HEK293 (cell line): Measurements from ENCODE around the gene DNAH8.

ENCODE experiments used
- AEBP2 ChIP-seq: fragments of 450-650 bp; formaldehyde crosslinking; IDR thresholded peaks from 2 replicates; pipeline ENCODE4 v1.5.1; 2016; ENCODE audit warnings: missing biosample characterization, missing genetic modification characterization, borderline replicate concordance
- ATF2 ChIP-seq: fragments of 450-650 bp; formaldehyde crosslinking; IDR thresholded peaks from 2 replicates; pipeline ENCODE4 v1.5.1; 2016; ENCODE audit warnings: missing biosample characterization, missing genetic modification characterization, low read depth
- FEZF1 ChIP-seq: fragments of 450-650 bp; formaldehyde crosslinking; IDR thresholded peaks from 2 replicates; pipeline ENCODE4 v1.5.1; 2016; ENCODE audit warnings: missing biosample characterization, missing genetic modification characterization
- IKZF3 ChIP-seq: fragments of 450-650 bp; IDR thresholded peaks from 2 replicates; pipeline ENCODE4 v1.5.0; 2018; ENCODE audit warnings: missing biosample characterization, mild to moderate bottlenecking, missing genetic modification characterization, moderate library complexity
- MYNN ChIP-seq: fragments of 450-650 bp; formaldehyde crosslinking; IDR thresholded peaks from 2 replicates; pipeline ENCODE4 v1.5.1; 2016; ENCODE audit warnings: missing biosample characterization, missing genetic modification characterization, borderline replicate concordance
- PRDM6 ChIP-seq: fragments of 450-650 bp; formaldehyde crosslinking; IDR thresholded peaks from 2 replicates; pipeline ENCODE4 v1.5.1; 2017; ENCODE audit warnings: missing biosample characterization, missing genetic modification characterization
- SP7 ChIP-seq: fragments of 450-650 bp; formaldehyde crosslinking; IDR thresholded peaks from 2 replicates; pipeline ENCODE4 v1.5.1; 2016; ENCODE audit warnings: missing biosample characterization, missing genetic modification characterization
- ZBTB17 ChIP-seq: fragments of 450-650 bp; formaldehyde crosslinking; IDR thresholded peaks from 2 replicates; pipeline ENCODE4 v1.5.1; 2016; ENCODE audit warnings: missing biosample characterization, missing genetic modification characterization
- ZIC2 ChIP-seq: fragments of 450-650 bp; formaldehyde crosslinking; IDR thresholded peaks from 2 replicates; pipeline ENCODE4 v1.5.1; 2016; ENCODE audit warnings: missing biosample characterization, missing genetic modification characterization
- ZNF132 ChIP-seq: fragments of 450-650 bp; formaldehyde crosslinking; IDR thresholded peaks from 2 replicates; pipeline ENCODE4 v1.5.1; 2017; ENCODE audit warnings: missing biosample characterization, missing genetic modification characterization, borderline replicate concordance
- ZNF16 ChIP-seq: fragments of 450-650 bp; formaldehyde crosslinking; IDR thresholded peaks from 2 replicates; pipeline ENCODE4 v1.5.1; 2016; ENCODE audit warnings: low read depth, missing biosample characterization, missing genetic modification characterization
- ZNF214 ChIP-seq: fragments of 450-650 bp; formaldehyde crosslinking; IDR thresholded peaks from 2 replicates; pipeline ENCODE4 v1.5.1; 2017; ENCODE audit warnings: missing biosample characterization, mild to moderate bottlenecking, missing genetic modification characterization, borderline replicate concordance
- ZNF24 ChIP-seq: fragments of 450-650 bp; formaldehyde crosslinking; IDR thresholded peaks from 2 replicates; pipeline ENCODE4 v1.5.1; 2016; ENCODE audit warnings: missing biosample characterization, missing genetic modification characterization
- ZNF26 ChIP-seq: fragments of 450-650 bp; formaldehyde crosslinking; IDR thresholded peaks from 2 replicates; pipeline ENCODE4 v1.5.1; 2016; ENCODE audit warnings: missing biosample characterization, missing genetic modification characterization
- ZNF292 ChIP-seq: fragments of 450-650 bp; formaldehyde crosslinking; IDR thresholded peaks from 2 replicates; pipeline ENCODE4 v1.5.1; 2016; ENCODE audit warnings: low read depth, missing biosample characterization, missing genetic modification characterization, borderline replicate concordance
- ZNF362 ChIP-seq: fragments of 450-650 bp; formaldehyde crosslinking; IDR thresholded peaks from 2 replicates; pipeline ENCODE4 v1.5.1; 2016; ENCODE audit warnings: missing biosample characterization, missing genetic modification characterization
- ZNF394 ChIP-seq: fragments of 450-650 bp; formaldehyde crosslinking; IDR thresholded peaks from 2 replicates; pipeline ENCODE4 v1.5.1; 2016; ENCODE audit warnings: missing biosample characterization, missing genetic modification characterization, mild to moderate bottlenecking, moderate library complexity, borderline replicate concordance
- ZNF530 ChIP-seq: fragments of 450-650 bp; formaldehyde crosslinking; IDR thresholded peaks from 2 replicates; pipeline ENCODE4 v1.5.1; 2016; ENCODE audit warnings: low read depth, missing biosample characterization, missing genetic modification characterization
- ZNF548 ChIP-seq: fragments of 450-650 bp; formaldehyde crosslinking; IDR thresholded peaks from 2 replicates; pipeline ENCODE4 v1.5.1; 2016; ENCODE audit warnings: missing biosample characterization, missing genetic modification characterization
- ZNF555 ChIP-seq: fragments of 450-650 bp; formaldehyde crosslinking; conservative IDR thresholded peaks from 2 replicates; pipeline ENCODE4 v1.5.1; 2017; ENCODE audit warnings: missing biosample characterization, mild to moderate bottlenecking, missing genetic modification characterization, inconsistent platforms
- ZNF600 ChIP-seq: fragments of 450-650 bp; formaldehyde crosslinking; IDR thresholded peaks from 2 replicates; pipeline ENCODE4 v1.5.1; 2016; ENCODE audit warnings: missing biosample characterization, missing genetic modification characterization
- ZNF621 ChIP-seq: fragments of 450-650 bp; formaldehyde crosslinking; IDR thresholded peaks from 2 replicates; pipeline ENCODE4 v1.5.1; 2017; ENCODE audit warnings: missing biosample characterization, missing genetic modification characterization
- ZNF624 ChIP-seq: fragments of 450-650 bp; formaldehyde crosslinking; IDR thresholded peaks from 2 replicates; pipeline ENCODE4 v1.5.1; 2017; ENCODE audit warnings: missing biosample characterization, missing genetic modification characterization
- ZNF626 ChIP-seq: fragments of 450-650 bp; sonication (Bioruptor Pico); formaldehyde crosslinking; IDR thresholded peaks from 2 replicates; pipeline ENCODE4 v1.5.1; 2018; ENCODE audit warnings: missing biosample characterization, missing genetic modification characterization, inconsistent platforms
- ZNF658 ChIP-seq: fragments of 450-650 bp; formaldehyde crosslinking; IDR thresholded peaks from 2 replicates; pipeline ENCODE4; 2016; ENCODE audit warnings: missing biosample characterization, missing genetic modification characterization
- ZNF677 ChIP-seq: fragments of 450-650 bp; IDR thresholded peaks from 2 replicates; pipeline ENCODE4 v1.5.0; 2018; ENCODE audit warnings: missing biosample characterization, mild to moderate bottlenecking, missing genetic modification characterization, moderate library complexity
- ZNF76 ChIP-seq: fragments of 450-650 bp; formaldehyde crosslinking; IDR thresholded peaks from 2 replicates; pipeline ENCODE4; 2016; ENCODE audit warnings: low read depth, missing biosample characterization, missing genetic modification characterization, borderline replicate concordance
- ZNF785 ChIP-seq: fragments of 450-650 bp; formaldehyde crosslinking; IDR thresholded peaks from 2 replicates; pipeline ENCODE4 v1.5.1; 2016; ENCODE audit warnings: missing biosample characterization, missing genetic modification characterization
- TF ChIP-seq, protein P1 (sequence below): fragments of 450-650 bp; formaldehyde crosslinking; IDR thresholded peaks from 2 replicates; pipeline ENCODE4 v1.5.1; 2016; ENCODE audit warnings: missing biosample characterization, missing genetic modification characterization
- TF ChIP-seq, protein P2 (sequence below): fragments of 450-650 bp; formaldehyde crosslinking; IDR thresholded peaks from 2 replicates; pipeline ENCODE4 v1.5.1; 2016; ENCODE audit warnings: missing biosample characterization, missing genetic modification characterization

Gene DNAH8

DNA sequence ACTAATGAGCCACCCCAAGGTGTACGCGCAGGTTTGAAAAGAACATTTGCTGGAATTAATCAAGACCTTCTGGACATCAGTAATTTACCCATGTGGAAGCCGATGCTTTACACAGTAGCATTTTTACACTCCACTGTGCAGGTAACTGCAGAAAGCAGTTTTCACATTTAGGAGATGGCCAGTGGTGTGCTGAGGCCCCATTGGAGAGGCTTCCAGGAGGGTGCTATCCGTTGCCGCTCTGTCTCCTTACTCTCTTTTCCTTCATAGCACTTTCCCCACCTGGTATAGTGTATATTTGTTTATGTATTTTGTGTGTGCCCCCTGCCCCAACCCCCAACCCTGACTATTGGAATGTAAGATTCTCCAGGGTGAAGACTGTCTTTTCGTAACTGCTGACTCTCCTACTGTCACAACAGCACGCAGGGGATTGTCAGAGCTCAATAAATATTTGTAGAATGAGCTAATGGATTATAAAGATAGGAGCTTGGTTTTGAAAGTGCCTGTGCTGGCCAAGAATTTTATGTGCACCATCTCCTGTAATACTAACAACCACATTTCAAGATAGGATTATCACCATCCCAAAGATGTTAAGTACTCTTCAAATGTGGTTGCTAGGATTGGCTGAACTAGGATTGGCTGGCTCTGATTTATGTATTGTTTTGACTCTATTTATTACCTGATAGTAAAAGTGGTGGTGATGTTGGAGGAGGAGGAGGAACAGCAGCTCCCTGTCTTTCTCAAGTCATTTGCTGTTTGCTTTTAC, 259.5 kb downstream of the DNAH8 start (continued):
- TF ChIP-seq ZNF132 (tag by site-specific recombination): no peak
- no peak; the same call in 1 of the 2 replicates for TF ChIP-seq ZNF214 (tag by site-specific recombination)
- peak; percentile 98 for TF ChIP-seq PRDM6 (tag by site-specific recombination)
- TF ChIP-seq ZNF16 (tag by site-specific recombination): no peak
- TF ChIP-seq ZNF24 (tag by site-specific recombination): peak; percentile 91
- TF ChIP-seq ZNF621 (tag by site-specific recombination): no peak
- TF ChIP-seq ZNF292 (tag by site-specific recombination): no peak
- TF ChIP-seq, protein P1, sequence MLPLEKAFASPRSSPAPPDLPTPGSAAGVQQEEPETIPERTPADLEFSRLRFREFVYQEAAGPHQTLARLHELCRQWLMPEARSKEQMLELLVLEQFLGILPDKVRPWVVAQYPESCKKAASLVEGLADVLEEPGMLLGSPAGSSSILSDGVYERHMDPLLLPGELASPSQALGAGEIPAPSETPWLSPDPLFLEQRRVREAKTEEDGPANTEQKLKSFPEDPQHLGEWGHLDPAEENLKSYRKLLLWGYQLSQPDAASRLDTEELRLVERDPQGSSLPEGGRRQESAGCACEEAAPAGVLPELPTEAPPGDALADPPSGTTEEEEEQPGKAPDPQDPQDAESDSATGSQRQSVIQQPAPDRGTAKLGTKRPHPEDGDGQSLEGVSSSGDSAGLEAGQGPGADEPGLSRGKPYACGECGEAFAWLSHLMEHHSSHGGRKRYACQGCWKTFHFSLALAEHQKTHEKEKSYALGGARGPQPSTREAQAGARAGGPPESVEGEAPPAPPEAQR: no peak
- peak; percentile 97 for TF ChIP-seq IKZF3 (tag by site-specific recombination)
- TF ChIP-seq ZNF76 (tag by site-specific recombination): 0 out of 2 replicates have a peak, but pooled peaks have one; percentile 27
- TF ChIP-seq ZNF600 (tag by site-specific recombination): peak; percentile 69; the same call in 1 of the 2 replicates
- no peak for TF ChIP-seq ZNF785
- TF ChIP-seq MYNN (tag by site-specific recombination): no peak
- no peak for TF ChIP-seq ZNF658
- peak; percentile 77 for TF ChIP-seq ZBTB17 (tag by site-specific recombination)
- TF ChIP-seq ZNF624 (tag by site-specific recombination): no peak
- no peak for TF ChIP-seq ZNF555 (tag by site-specific recombination)
- TF ChIP-seq, protein P2, sequence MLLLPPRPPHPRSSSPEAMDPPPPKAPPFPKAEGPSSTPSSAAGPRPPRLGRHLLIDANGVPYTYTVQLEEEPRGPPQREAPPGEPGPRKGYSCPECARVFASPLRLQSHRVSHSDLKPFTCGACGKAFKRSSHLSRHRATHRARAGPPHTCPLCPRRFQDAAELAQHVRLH (tag by site-specific recombination): peak; percentile 99
- TF ChIP-seq AEBP2: peak; percentile 74; the same call in 1 of the 2 replicates
- no peak for TF ChIP-seq ZNF26 (tag by site-specific recombination)
- TF ChIP-seq ZNF548: no peak
- peak; percentile 15; the same call in 1 of the 2 replicates for TF ChIP-seq ZIC2 (tag by site-specific recombination)
- no peak for TF ChIP-seq ZNF626 (tag by site-specific recombination)
- TF ChIP-seq ATF2 (tag by site-specific recombination): peak; percentile 86
- TF ChIP-seq ZNF394: peak; percentile 70
- TF ChIP-seq ZNF530 (tag by site-specific recombination): no peak
- peak; percentile 99 for TF ChIP-seq FEZF1 (tag by site-specific recombination)
- peak; percentile 90 for TF ChIP-seq SP7 (tag by site-specific recombination)
- TF ChIP-seq ZNF362 (tag by site-specific recombination): peak; percentile 32; the same call in 1 of the 2 replicates
- no peak for TF ChIP-seq ZNF677 (tag by site-specific recombination)
